Upper lobe of left lung (tissue), 4 donors: ENCODE measurements around the gene PTPRN2.

ENCODE experiments used
- CTCF ChIP-seq, 6 experiments: fragments of 450-650 bp in 4 of 6; fragments of 200-600 bp in 2 of 6; sonication (generic) in 2 of 6; IDR thresholded peaks; one replicate each; pipeline ENCODE4 v1.5.1; 2016 to 2019; ENCODE audit warnings: antibody characterized with exemption in 6 of 6
- POLR2A ChIP-seq, 4 donors: fragments of 450-650 bp; IDR thresholded peaks; one replicate each; pipeline ENCODE4 v1.5.1; 2016 to 2017; ENCODE audit warnings: antibody characterized with exemption in 4 of 4, mild to moderate bottlenecking in 2 of 4
- POLR2AphosphoS5 ChIP-seq, 2 donors: sonication (generic); formaldehyde crosslinking; IDR thresholded peaks; one replicate each; pipeline ENCODE4 v1.5.1; 2017; ENCODE audit warnings: antibody characterized with exemption in 2 of 2

GRCh38 chr7:157927313-157927925 lies 660.2 kb downstream of the PTPRN2 start:
- TF ChIP-seq POLR2AphosphoS5 (IDR thresholded peaks at IDR 0.05) (no peak), POLR2A (IDR thresholded peaks at IDR 0.05) (no peak), CTCF (IDR thresholded peaks at IDR 0.05) (no peak)
